Measurements from ENCODE around the gene MRPL1. TPM values are rescaled to one million over a fixed set of nuclear protein-coding genes. Genes with fewer than 3 reads are reported as not detected.

MRPL1 gene
- total and polyA plus RNA-seq, 2 experiments from 2014 or later = 18.2 to 30.9 TPM

DNA sequence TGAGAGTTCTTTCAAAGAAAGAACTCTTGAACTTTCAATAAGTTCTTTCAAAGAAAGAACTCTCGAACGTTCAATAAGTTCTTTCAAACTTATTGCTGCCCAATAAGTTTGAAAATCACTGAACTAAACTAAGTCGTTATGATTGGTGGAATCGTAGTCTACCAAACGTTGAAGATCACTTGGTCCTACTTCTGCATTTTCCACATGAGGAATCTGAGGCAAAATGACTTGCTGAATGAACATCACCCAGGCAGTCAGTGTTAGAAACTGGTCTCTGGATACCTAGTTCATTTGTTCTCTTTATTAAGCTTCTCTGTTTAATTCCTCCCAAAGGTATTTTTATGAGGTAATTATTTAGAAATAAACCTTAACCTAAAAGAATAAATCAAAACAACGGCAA lies 36.4 kb upstream of the MRPL1 start:
- no peak for DNase-seq (ENCODE audit: low read depth in 1 of 2, low spot score in 1 of 2)

DNA sequence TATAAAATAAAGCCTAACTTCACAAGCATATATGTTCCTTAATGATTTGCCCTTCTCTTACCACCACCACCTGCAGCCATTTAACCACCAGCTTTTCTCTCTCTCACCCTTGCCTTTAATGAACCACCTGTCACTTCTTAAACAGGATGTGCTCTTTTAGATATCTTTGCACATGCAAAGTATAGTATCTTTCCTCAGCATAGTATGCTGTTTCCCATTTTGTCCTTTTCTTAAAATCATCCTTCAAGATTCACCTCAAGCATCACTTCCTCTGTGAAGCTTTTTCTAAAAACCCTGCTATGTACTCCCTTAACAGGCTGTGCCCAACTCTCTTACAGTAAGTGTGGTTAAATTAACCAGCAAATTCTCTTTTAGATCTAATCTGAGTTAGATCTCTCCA lies 35.3 kb upstream of the MRPL1 start:
- no peak overlapping the region for H3K27ac ChIP-seq
- no peaks in the 10 kb centered on the region for H3K9me3 ChIP-seq (ENCODE audit: low read depth)
- no peaks in the 10 kb centered on the region for H3K36me3 ChIP-seq
- DNase-seq (ENCODE audit: low read depth in 1 of 2, low spot score in 1 of 2) = no peak
- H3K27me3 ChIP-seq = peaks cover 10% of the 10 kb centered on the region
- no peak overlapping the region for H3K4me3 ChIP-seq
- no peak for TF ChIP-seq CTCF (IDR thresholded peaks at IDR 0.05; ENCODE audit: low read depth, low read length)
- no peaks in the 10 kb centered on the region for H3K4me1 ChIP-seq (ENCODE audit: low read depth)

More for the DNA sequence above, 36.4 kb upstream of the MRPL1 start:
- Histone ChIP-seq H3K9me3 (ENCODE audit: low read depth) (no peaks in the 10 kb centered on the region), H3K27ac (no peak overlapping the region), H3K27me3 (peaks cover 10% of the 10 kb centered on the region), H3K4me3 (no peak overlapping the region), H3K36me3 (no peaks in the 10 kb centered on the region), H3K4me1 (ENCODE audit: low read depth) (no peaks in the 10 kb centered on the region)
- no peak for TF ChIP-seq CTCF (IDR thresholded peaks at IDR 0.05; ENCODE audit: low read depth, low read length)

DNA sequence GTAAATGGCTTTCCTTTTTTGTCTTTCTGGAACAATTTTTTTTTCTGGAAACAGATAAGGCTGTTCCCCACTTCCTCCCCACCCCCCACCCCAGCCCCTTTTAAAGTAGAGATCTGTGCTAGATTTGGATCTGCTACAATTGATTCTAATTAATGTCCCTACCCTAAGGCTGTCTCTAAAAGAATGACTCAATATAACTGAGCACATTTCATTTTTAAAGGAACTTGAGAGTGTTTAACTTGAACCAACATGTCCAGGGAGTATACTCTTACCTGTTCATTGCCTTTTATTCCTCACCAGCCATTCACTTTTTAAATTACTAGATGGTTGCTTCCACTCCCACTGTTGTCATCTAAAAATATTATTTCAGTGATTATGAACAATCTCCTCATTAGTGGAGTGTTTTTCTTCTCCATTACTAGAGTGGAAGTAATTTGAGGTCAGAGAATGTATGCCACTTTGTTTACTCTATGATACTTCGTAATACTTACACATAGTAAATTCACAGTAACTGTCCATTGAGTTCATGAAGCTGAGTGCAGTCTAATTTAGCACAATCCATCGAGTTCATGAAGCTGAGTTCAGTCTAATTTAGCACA lies 29.4 kb upstream of the MRPL1 start:
- TF ChIP-seq CTCF (IDR thresholded peaks at IDR 0.05; ENCODE audit: low read depth, low read length) = no peak
- Histone ChIP-seq H3K27me3 (no peaks in the 10 kb centered on the region), H3K27ac (no peak overlapping the region), H3K4me3 (no peak overlapping the region), H3K36me3 (no peaks in the 10 kb centered on the region), H3K9me3 (ENCODE audit: low read depth) (no peaks in the 10 kb centered on the region), H3K4me1 (ENCODE audit: low read depth) (no peaks in the 10 kb centered on the region)
- DNase-seq (ENCODE audit: low read depth in 1 of 2, low spot score in 1 of 2) = no peak

- H3K36me3 ChIP-seq = no peaks in the 10 kb centered on the region
- H3K9me3 ChIP-seq (ENCODE audit: low read depth) = no peaks in the 10 kb centered on the region
- no peaks in the 10 kb centered on the region for H3K4me1 ChIP-seq (ENCODE audit: low read depth)
- H3K27ac ChIP-seq = no peak overlapping the region
- DNase-seq (ENCODE audit: low read depth in 1 of 2, low spot score in 1 of 2) = no peak
- no peaks in the 10 kb centered on the region for H3K27me3 ChIP-seq
- H3K4me3 ChIP-seq = no peak overlapping the region
- TF ChIP-seq CTCF (IDR thresholded peaks at IDR 0.05; ENCODE audit: low read depth, low read length) = no peak
These were observed 28.2 kb upstream of the MRPL1 start for GRCh38 chr4:77834403-77834802.

DNA sequence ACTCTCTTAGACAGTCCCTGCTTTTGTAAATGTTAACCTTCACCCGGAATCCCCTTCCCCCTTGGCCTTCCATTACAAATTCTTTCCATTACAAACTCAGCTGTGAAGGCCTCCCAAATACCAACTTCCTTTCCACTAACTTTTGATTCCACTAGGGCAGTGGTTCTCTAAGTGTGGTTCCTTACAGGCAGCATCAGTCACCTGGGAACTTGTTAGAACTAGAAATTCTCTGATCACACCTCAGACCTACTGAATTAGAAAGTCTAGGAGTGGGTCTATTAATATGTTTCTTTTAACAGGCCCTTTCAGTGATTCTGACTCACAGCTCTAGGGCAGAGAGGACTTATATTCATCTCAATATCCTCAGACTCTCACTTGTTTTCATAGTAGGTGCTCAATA lies 19.0 kb upstream of the MRPL1 start:
- no peaks in the 10 kb centered on the region for H3K27me3 ChIP-seq
- no peaks in the 10 kb centered on the region for H3K9me3 ChIP-seq (ENCODE audit: low read depth)
- H3K4me1 ChIP-seq (ENCODE audit: low read depth) = no peaks in the 10 kb centered on the region
- H3K36me3 ChIP-seq = no peaks in the 10 kb centered on the region
- no peak for TF ChIP-seq CTCF (IDR thresholded peaks at IDR 0.05; ENCODE audit: low read depth, low read length)
- H3K4me3 ChIP-seq = no peak overlapping the region
- H3K27ac ChIP-seq = no peak overlapping the region
- no peak for DNase-seq (ENCODE audit: low read depth in 1 of 2, low spot score in 1 of 2)

Measured in cardiac muscle cell (in vitro differentiated cells and primary cell).